Neural progenitor cell (in vitro differentiated cells): Measurements from ENCODE around the gene ANKRD11. TPM values are rescaled to one million over a fixed set of nuclear protein-coding genes. Genes with fewer than 3 reads are reported as not detected.
"Not testable (repeated sequence)": the region's sequence is repeated elsewhere in the genome, so short reads cannot be mapped to it uniquely, and the experiment has no call there.

Source experiments
- DNase-seq: peaks from one replicate; pipeline ENCODE4 v3.0.0-alpha.2; 2016; ENCODE audit warnings: low spot score
- H2AFZ ChIP-seq: fragments of 200-600 bp; sonication (generic); replicated peaks from 2 replicates; pipeline ENCODE4 v1.6.1; 2016; ENCODE audit warnings: antibody characterized with exemption
- H3F3A ChIP-seq: fragments of 200-600 bp; sonication (generic); 2 replicates; pipeline ENCODE4 v1.6.1; 2016; ENCODE audit warnings: antibody characterized with exemption, low read depth
- H3K27ac ChIP-seq: fragments of 200-600 bp; sonication (generic); 2 replicates; pipeline ENCODE4 v1.5.1; 2016; ENCODE audit warnings: mild to moderate bottlenecking
- H3K27me3 ChIP-seq: fragments of 200-600 bp; sonication (generic); 2 replicates; pipeline ENCODE4 v1.6.1; 2016; ENCODE audit warnings: mild to moderate bottlenecking, moderate library complexity
- H3K36me3 ChIP-seq: fragments of 200-600 bp; sonication (generic); 2 replicates; pipeline ENCODE4 v1.5.1; 2016
- H3K4me1 ChIP-seq: fragments of 200-600 bp; sonication (generic); 2 replicates; pipeline ENCODE4 v1.6.1; 2016; ENCODE audit warnings: mixed run types
- H3K4me2 ChIP-seq: fragments of 200-600 bp; sonication (generic); 2 replicates; pipeline ENCODE4 v1.6.1; 2016
- H3K4me3 ChIP-seq: fragments of 200-600 bp; sonication (generic); 2 replicates; pipeline ENCODE4 v1.5.1; 2016
- H3K79me2 ChIP-seq: fragments of 200-600 bp; sonication (generic); 2 replicates; pipeline ENCODE4 v1.6.1; 2016; ENCODE audit warnings: low read depth
- H3K9ac ChIP-seq: fragments of 200-600 bp; sonication (generic); 2 replicates; pipeline ENCODE4 v1.6.1; 2016
- H3K9me3 ChIP-seq: fragments of 200-600 bp; sonication (generic); 2 replicates; pipeline ENCODE4 v1.5.1; 2016; ENCODE audit warnings: low read depth
- H4K20me1 ChIP-seq: fragments of 200-600 bp; sonication (generic); 2 replicates; pipeline ENCODE4 v1.6.1; 2016; ENCODE audit warnings: low read depth
- H3K27ac Mint-ChIP-seq: 3 replicates; pipeline ENCODE4 v1.8.0; 2021; ENCODE audit warnings: mixed read lengths
- H3K27me3 Mint-ChIP-seq: 2 replicates; pipeline ENCODE4 v1.8.0; 2022; ENCODE audit warnings: low read depth, mild to moderate bottlenecking, inconsistent platforms, moderate library complexity, mixed read lengths; ENCODE audit not compliant: insufficient read depth
- H3K36me3 Mint-ChIP-seq: 3 replicates; pipeline ENCODE4 v1.8.0; 2021; ENCODE audit warnings: mixed read lengths
- H3K4me1 Mint-ChIP-seq: 3 replicates; pipeline ENCODE4 v1.8.0; 2021; ENCODE audit warnings: mixed read lengths
- H3K4me3 Mint-ChIP-seq: 3 replicates; pipeline ENCODE4 v1.8.0; 2021; ENCODE audit warnings: mild to moderate bottlenecking, moderate library complexity, mixed read lengths
- H3K9me3 Mint-ChIP-seq: 3 replicates; pipeline ENCODE4 v1.8.0; 2020; ENCODE audit warnings: mixed read lengths
- CTCF ChIP-seq: fragments of 200-600 bp; sonication (generic); IDR thresholded peaks from 2 replicates; pipeline ENCODE4 v1.5.1; 2017; ENCODE audit warnings: antibody characterized with exemption, mild to moderate bottlenecking
- EZH2 ChIP-seq: fragments of 200-600 bp; sonication (generic); IDR thresholded peaks from 2 replicates; pipeline ENCODE4 v1.6.1; 2017; ENCODE audit warnings: antibody characterized with exemption, mild to moderate bottlenecking, moderate library complexity
- EZH2phosphoT487 ChIP-seq: fragments of 200-600 bp; sonication (generic); IDR thresholded peaks from 2 replicates; pipeline ENCODE4 v1.6.1; 2017; ENCODE audit warnings: antibody characterized with exemption
- total RNA-seq: library from RNA; depleted of rRNA; stranded (reverse); fragments of >200 nt; gene quantifications from 2 replicates; pipeline ENCODE4 v1.2.3, GENCODE V29; 2015; ENCODE audit warnings: low replicate concordance

Gene ANKRD11
- total RNA-seq, 1 donor from 2014 or later, result 47.3 TPM

DNA sequence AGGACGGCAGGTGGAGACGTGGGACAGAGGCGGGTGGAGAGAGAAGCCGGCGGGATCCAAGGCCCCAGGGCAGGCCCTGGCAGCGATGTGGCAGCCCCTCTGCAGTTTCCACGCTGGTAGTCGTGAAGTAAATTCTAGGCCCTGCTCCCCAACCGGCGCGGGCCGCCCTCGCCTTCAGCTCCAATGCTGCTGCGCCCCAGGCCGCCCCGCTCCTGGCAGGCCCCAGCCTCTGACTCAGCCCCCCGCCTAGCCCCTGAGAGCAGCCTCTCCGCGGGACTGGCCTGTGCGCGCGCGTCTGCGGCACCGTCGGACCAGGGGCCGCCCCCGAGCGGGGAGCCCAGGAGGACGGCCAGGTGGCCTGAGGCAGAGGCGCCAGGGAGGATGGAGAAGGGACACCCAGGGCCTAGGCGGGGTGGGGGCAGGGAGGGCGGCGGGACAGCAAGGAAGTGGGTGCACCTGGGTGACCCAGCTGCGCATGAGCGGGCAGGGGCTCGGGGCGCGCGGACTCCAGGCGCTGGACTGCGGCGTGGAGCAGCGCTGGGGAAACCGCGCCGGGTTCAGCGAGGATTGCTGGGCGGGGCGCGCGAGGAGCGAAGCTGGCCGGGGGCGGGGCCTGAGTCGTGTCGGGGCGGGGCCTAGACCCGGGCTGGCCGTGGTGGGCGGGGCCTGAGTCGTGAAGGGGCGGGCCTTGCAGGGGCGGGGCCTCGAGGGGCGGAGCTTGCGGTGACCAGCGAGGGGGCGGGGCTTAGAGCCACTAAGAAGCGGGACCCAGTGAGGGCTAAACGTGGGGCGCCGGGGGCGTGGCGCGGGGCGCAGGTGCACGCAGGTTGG lies 243.2 kb downstream of the ANKRD11 start:
- no peaks in the 10 kb centered on the region for H3K4me1 ChIP-seq
- DNase-seq, result peak; percentile 95
- peaks cover 40% of the 10 kb centered on the region for H3K27me3 ChIP-seq
- H3K27ac ChIP-seq, result no peak overlapping the region
- TF ChIP-seq CTCF (no peak), EZH2 (no peak), EZH2phosphoT487 (no peak)
- peaks cover 6% of the 10 kb centered on the region for H3K27me3 Mint-ChIP-seq
- H3K36me3 Mint-ChIP-seq, result peaks cover 10% of the 10 kb centered on the region
- H3K4me3 ChIP-seq, result peak overlapping the region; percentile 64
- no peak overlapping the region for H2AFZ ChIP-seq
- peak overlapping the region; percentile 96 for H3K4me2 ChIP-seq
- no peaks in the 10 kb centered on the region for H3K36me3 ChIP-seq
- H3F3A ChIP-seq, result peaks cover 14% of the 10 kb centered on the region
- H3K79me2 ChIP-seq, result no peaks in the 10 kb centered on the region
- no peaks in the 10 kb centered on the region for H4K20me1 ChIP-seq
- no peak overlapping the region for H3K27ac Mint-ChIP-seq
- H3K9ac ChIP-seq, result no peak overlapping the region
- H3K4me3 Mint-ChIP-seq, result peak overlapping the region; percentile 85
- no peaks in the 10 kb centered on the region for H3K9me3 ChIP-seq
- peaks cover 8% of the 10 kb centered on the region for H3K9me3 Mint-ChIP-seq
- H3K4me1 Mint-ChIP-seq, result peaks cover 6% of the 10 kb centered on the region

GRCh38 chr16:89246383-89246902 lies 243.9 kb downstream of the ANKRD11 start:
- peaks cover 8% of the 10 kb centered on the region for H3K36me3 Mint-ChIP-seq
- peaks cover 6% of the 10 kb centered on the region for H3K27me3 Mint-ChIP-seq
- H3K4me3 Mint-ChIP-seq, result peak overlapping the region; percentile 85
- no peaks in the 10 kb centered on the region for H4K20me1 ChIP-seq
- H3K36me3 ChIP-seq, result no peaks in the 10 kb centered on the region
- H3K79me2 ChIP-seq, result no peaks in the 10 kb centered on the region
- H3K4me1 Mint-ChIP-seq, result peaks cover 6% of the 10 kb centered on the region
- no peaks in the 10 kb centered on the region for H3K9me3 ChIP-seq
- H3K27me3 ChIP-seq, result peaks cover 40% of the 10 kb centered on the region
- peaks cover 17% of the 10 kb centered on the region for H3F3A ChIP-seq
- no peak overlapping the region for H3K27ac Mint-ChIP-seq
- no peak for DNase-seq
- H3K4me2 ChIP-seq, result peak overlapping the region; percentile 96
- no peaks in the 10 kb centered on the region for H3K4me1 ChIP-seq
- no peak overlapping the region for H3K27ac ChIP-seq
- peak overlapping the region; percentile 64 for H3K4me3 ChIP-seq
- no peak for TF ChIP-seq EZH2phosphoT487
- TF ChIP-seq EZH2, result no peak
- no peak for TF ChIP-seq CTCF
- H3K9me3 Mint-ChIP-seq, result peaks cover 8% of the 10 kb centered on the region
- no peak overlapping the region for H3K9ac ChIP-seq
- no peak overlapping the region for H2AFZ ChIP-seq

- no peaks in the 10 kb centered on the region for H3K36me3 ChIP-seq
- H3K4me1 ChIP-seq, result no peaks in the 10 kb centered on the region
- no peak overlapping the region for H3K9ac ChIP-seq
- Mint-ChIP-seq H3K9me3 (no peaks in the 10 kb centered on the region), H3K4me1 (peaks cover 12% of the 10 kb centered on the region), H3K27me3 (peaks cover 6% of the 10 kb centered on the region), H3K36me3 (peaks cover 3% of the 10 kb centered on the region), H3K4me3 (no peak overlapping the region), H3K27ac (no peak overlapping the region)
- TF ChIP-seq EZH2 (no peak), CTCF (no peak), EZH2phosphoT487 (no peak)
- H4K20me1 ChIP-seq, result no peaks in the 10 kb centered on the region
- H3K4me2 ChIP-seq, result no peak overlapping the region
- H3K79me2 ChIP-seq, result no peaks in the 10 kb centered on the region
- peaks cover 30% of the 10 kb centered on the region for H3F3A ChIP-seq
- H3K9me3 ChIP-seq, result no peaks in the 10 kb centered on the region
- H3K4me3 ChIP-seq, result no peak overlapping the region
- DNase-seq, result no peak
- H3K27ac ChIP-seq, result no peak overlapping the region
- H2AFZ ChIP-seq, result no peak overlapping the region
- peaks cover 40% of the 10 kb centered on the region for H3K27me3 ChIP-seq
These were observed 245.6 kb downstream of the ANKRD11 start for GRCh38 chr16:89244754-89245153.

DNA sequence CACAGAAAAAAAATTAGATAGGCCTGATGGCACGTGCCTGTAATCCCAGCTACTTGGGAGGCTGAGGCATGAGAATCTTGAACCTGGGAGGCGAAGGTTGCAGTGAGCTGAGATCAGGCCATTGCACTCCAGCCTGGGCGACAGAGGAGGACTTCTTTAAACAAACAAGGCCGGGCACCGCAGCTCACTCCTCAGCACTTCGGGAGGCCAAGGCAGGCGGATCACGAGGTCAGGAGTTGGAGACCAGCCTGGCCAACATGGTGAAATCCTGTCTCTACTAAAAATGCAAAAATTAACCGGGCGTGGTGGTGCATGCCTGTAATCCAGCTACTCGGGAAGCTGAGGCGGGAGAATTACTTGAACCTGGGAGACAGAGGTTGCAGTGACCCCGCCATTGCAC lies 246.1 kb downstream of the ANKRD11 start:
- H3K9me3 Mint-ChIP-seq, H3K4me1 ChIP-seq, H3K27me3 Mint-ChIP-seq, H2AFZ ChIP-seq, H3K9me3 ChIP-seq, H3K4me2 ChIP-seq, H4K20me1 ChIP-seq, H3K79me2 ChIP-seq, H3K4me3 Mint-ChIP-seq, H3K9ac ChIP-seq, H3K36me3 ChIP-seq, H3K36me3 Mint-ChIP-seq, H3K4me3 ChIP-seq, DNase-seq, H3K27ac ChIP-seq: not testable (repeated sequence)
- H3K27me3 ChIP-seq, result peaks cover 39% of the 10 kb centered on the region
- Mint-ChIP-seq H3K27ac (peak overlapping the region; percentile 76), H3K4me1 (peaks cover 13% of the 10 kb centered on the region)
- peaks cover 31% of the 10 kb centered on the region for H3F3A ChIP-seq
